NCI-H187 (cell line): Measurements from ENCODE around the gene CTNNBIP1.

Experiments
- DNase-seq, 2 experiments: peaks; one replicate each; lab custom pipeline; 2025; lab: John Stamatoyannopoulos, UW

Gene CTNNBIP1

GRCh38 chr1:9853249-9853595 lies 56.8 kb downstream of the CTNNBIP1 start:
- no peak for DNase-seq

GRCh38 chr1:9852410-9853248 lies 57.4 kb downstream of the CTNNBIP1 start:
- DNase-seq: no peak

GRCh38 chr1:9852004-9852403 lies 58.1 kb downstream of the CTNNBIP1 start:
- no peak for DNase-seq

- DNase-seq: no peak
Observed at GRCh38 chr1:9850442-9851162, 59.5 kb downstream of the CTNNBIP1 start.

GRCh38 chr1:9849691-9850441 lies 60.2 kb downstream of the CTNNBIP1 start:
- DNase-seq: no peak

GRCh38 chr1:9848022-9848421 lies 62.0 kb downstream of the CTNNBIP1 start:
- no peak for DNase-seq

- no peak for DNase-seq
Observed at GRCh38 chr1:9847269-9847668, 62.8 kb downstream of the CTNNBIP1 start.

GRCh38 chr1:9846611-9847171 lies 63.4 kb downstream of the CTNNBIP1 start:
- no peak for DNase-seq

GRCh38 chr1:9845914-9846313 lies 64.2 kb downstream of the CTNNBIP1 start:
- DNase-seq: no peak

GRCh38 chr1:9844756-9845155 lies 65.3 kb downstream of the CTNNBIP1 start:
- no peak for DNase-seq

- no peak for DNase-seq
Observed at GRCh38 chr1:9844106-9844505, 66.0 kb downstream of the CTNNBIP1 start.

GRCh38 chr1:9843576-9843945 lies 66.5 kb downstream of the CTNNBIP1 start:
- no peak for DNase-seq

GRCh38 chr1:9842781-9843575 lies 67.1 kb downstream of the CTNNBIP1 start:
- no peak for DNase-seq

- DNase-seq: no peak
Observed at GRCh38 chr1:9842073-9842711, 67.9 kb downstream of the CTNNBIP1 start.

GRCh38 chr1:9841460-9841859 lies 68.6 kb downstream of the CTNNBIP1 start:
- no peak for DNase-seq

GRCh38 chr1:9840176-9840575 lies 69.9 kb downstream of the CTNNBIP1 start:
- no peak for DNase-seq

- no peak for DNase-seq
Observed at GRCh38 chr1:9838946-9839345, 71.1 kb downstream of the CTNNBIP1 start.

- DNase-seq: no peak
Observed at GRCh38 chr1:9836632-9836960, 73.5 kb downstream of the CTNNBIP1 start.

GRCh38 chr1:9835758-9836631 lies 74.1 kb downstream of the CTNNBIP1 start:
- no peak for DNase-seq

- no peak for DNase-seq
Observed at GRCh38 chr1:9835404-9835757, 74.7 kb downstream of the CTNNBIP1 start.
